Measurements from ENCODE around the gene SELENOM. TPM values are rescaled to one million over a fixed set of nuclear protein-coding genes. Genes with fewer than 3 reads are reported as not detected.
"Not testable (repeated sequence)": the region's sequence is repeated elsewhere in the genome, so short reads cannot be mapped to it uniquely, and the experiment has no call there.

SELENOM gene
- total RNA-seq, 1 experiment from 2014 or later = 142 TPM

GRCh38 chr22:31097941-31098631 is 9.3 kb downstream of the SELENOM start:
- no peak for DNase-seq (ENCODE audit: low read depth)
- in situ Hi-C loops (cut with HindIII; ENCODE audit: low pct_unique_long_range_greater_than_20kb, low sequenced_read_pairs) = no loop called here

GRCh38 chr22:31097539-31097938 is 9.8 kb downstream of the SELENOM start:
- in situ Hi-C loops (cut with HindIII; ENCODE audit: low pct_unique_long_range_greater_than_20kb, low sequenced_read_pairs); DNase-seq (ENCODE audit: low read depth): not testable (repeated sequence)

- no peak for DNase-seq (ENCODE audit: low read depth)
- in situ Hi-C loops (cut with HindIII; ENCODE audit: low pct_unique_long_range_greater_than_20kb, low sequenced_read_pairs) = no loop called here
Measured at GRCh38 chr22:31096657-31097279, 10.6 kb downstream of the SELENOM start.

GRCh38 chr22:31095637-31096249 is 11.6 kb downstream of the SELENOM start:
- no peak for DNase-seq (ENCODE audit: low read depth)
- in situ Hi-C loops (cut with HindIII; ENCODE audit: low pct_unique_long_range_greater_than_20kb, low sequenced_read_pairs) = no loop called here

GRCh38 chr22:31094741-31095140 is 12.6 kb downstream of the SELENOM start:
- in situ Hi-C loops (cut with HindIII; ENCODE audit: low pct_unique_long_range_greater_than_20kb, low sequenced_read_pairs) = no loop called here

GRCh38 chr22:31094021-31094551 is 13.3 kb downstream of the SELENOM start:
- in situ Hi-C loops (cut with HindIII; ENCODE audit: low pct_unique_long_range_greater_than_20kb, low sequenced_read_pairs) = no loop called here
- DNase-seq (ENCODE audit: low read depth) = no peak

More at GRCh38 chr22:31094741-31095140, 12.6 kb downstream of the SELENOM start:
- no peak for DNase-seq (ENCODE audit: low read depth)

GRCh38 chr22:31093086-31093850 is 14.1 kb downstream of the SELENOM start:
- in situ Hi-C loops (cut with HindIII; ENCODE audit: low pct_unique_long_range_greater_than_20kb, low sequenced_read_pairs) = no loop called here

GRCh38 chr22:31092161-31092560 is 15.2 kb downstream of the SELENOM start:
- in situ Hi-C loops (cut with HindIII; ENCODE audit: low pct_unique_long_range_greater_than_20kb, low sequenced_read_pairs) = no loop called here
- no peak for DNase-seq (ENCODE audit: low read depth)

More at GRCh38 chr22:31093086-31093850, 14.1 kb downstream of the SELENOM start:
- DNase-seq (ENCODE audit: low read depth) = no peak

- in situ Hi-C loops (cut with HindIII; ENCODE audit: low pct_unique_long_range_greater_than_20kb, low sequenced_read_pairs) = no loop called here
- DNase-seq (ENCODE audit: low read depth) = no peak
Measured at GRCh38 chr22:31091106-31091975, 16.0 kb downstream of the SELENOM start.

- in situ Hi-C loops (cut with HindIII; ENCODE audit: low pct_unique_long_range_greater_than_20kb, low sequenced_read_pairs) = no loop called here
- no peak for DNase-seq (ENCODE audit: low read depth)
Measured at GRCh38 chr22:31090217-31091085, 16.9 kb downstream of the SELENOM start.

- in situ Hi-C loops (cut with HindIII; ENCODE audit: low pct_unique_long_range_greater_than_20kb, low sequenced_read_pairs) = no loop called here
Measured at GRCh38 chr22:31089160-31090100, 17.9 kb downstream of the SELENOM start.

GRCh38 chr22:31088233-31088986 is 19.0 kb downstream of the SELENOM start:
- in situ Hi-C loops (cut with HindIII; ENCODE audit: low pct_unique_long_range_greater_than_20kb, low sequenced_read_pairs) = no loop called here
- DNase-seq (ENCODE audit: low read depth) = no peak

More at GRCh38 chr22:31089160-31090100, 17.9 kb downstream of the SELENOM start:
- DNase-seq (ENCODE audit: low read depth) = peak; percentile 27

- DNase-seq (ENCODE audit: low read depth) = no peak
- in situ Hi-C loops (cut with HindIII; ENCODE audit: low pct_unique_long_range_greater_than_20kb, low sequenced_read_pairs) = no loop called here
Measured at GRCh38 chr22:31087744-31088215, 19.6 kb downstream of the SELENOM start.

GRCh38 chr22:31086703-31087330 is 20.6 kb downstream of the SELENOM start:
- DNase-seq (ENCODE audit: low read depth) = no peak
- in situ Hi-C loops (cut with HindIII; ENCODE audit: low pct_unique_long_range_greater_than_20kb, low sequenced_read_pairs) = no loop called here

- in situ Hi-C loops (cut with HindIII; ENCODE audit: low pct_unique_long_range_greater_than_20kb, low sequenced_read_pairs) = no loop called here
- DNase-seq (ENCODE audit: low read depth) = no peak
Measured at GRCh38 chr22:31085928-31086327, 21.4 kb downstream of the SELENOM start.
